H9 (cell line): ENCODE results near the gene NFASC. TPM values are rescaled to one million over a fixed set of nuclear protein-coding genes. Genes with fewer than 3 reads are reported as not detected.

ENCODE experiments used
- DNase-seq: peaks from one replicate; pipeline ENCODE4 v3.0.0-alpha.2; 2017
- H2AFZ ChIP-seq: one replicate; pipeline ENCODE4 v1.6.1; 2013; ENCODE audit warnings: mild to moderate bottlenecking, low read length, control low read depth, moderate library complexity
- H2AK5ac ChIP-seq: 2 replicates; pipeline ENCODE4 v1.6.1; 2013; ENCODE audit warnings: low read length, control low read depth, mixed read lengths; ENCODE audit not compliant: insufficient read length
- H2BK120ac ChIP-seq: one replicate; pipeline ENCODE4 v1.6.1; 2013; ENCODE audit warnings: low read depth, mild to moderate bottlenecking, low read length, control low read depth, inconsistent platforms; ENCODE audit not compliant: poor library complexity, severe bottlenecking
- H2BK12ac ChIP-seq: 2 replicates; pipeline ENCODE4 v1.6.1; 2013; ENCODE audit warnings: low read length, control low read depth, mixed read lengths, low read depth; ENCODE audit not compliant: insufficient read length
- H2BK15ac ChIP-seq: 2 replicates; pipeline ENCODE4 v1.6.1; 2013; ENCODE audit warnings: low read depth, low read length, control low read depth
- H2BK20ac ChIP-seq: one replicate; pipeline ENCODE4 v1.6.1; 2013; ENCODE audit warnings: low read depth, mild to moderate bottlenecking, low read length, control low read depth, inconsistent platforms; ENCODE audit not compliant: poor library complexity, severe bottlenecking
- H2BK5ac ChIP-seq: 2 replicates; pipeline ENCODE4 v1.6.1; 2013; ENCODE audit warnings: low read length, control low read depth, mixed read lengths; ENCODE audit not compliant: insufficient read length
- H3K14ac ChIP-seq: 2 replicates; pipeline ENCODE4 v1.6.1; 2013; ENCODE audit warnings: low read length, control low read depth; ENCODE audit not compliant: insufficient read depth
- H3K18ac ChIP-seq: 2 replicates; pipeline ENCODE4 v1.6.1; 2013; ENCODE audit warnings: low read depth, mild to moderate bottlenecking, mixed read lengths, low read length, control low read depth; ENCODE audit not compliant: insufficient read length
- H3K23ac ChIP-seq: 2 replicates; pipeline ENCODE4 v1.6.1; 2013; ENCODE audit warnings: low read length, control low read depth, mixed read lengths, low read depth; ENCODE audit not compliant: insufficient read length
- H3K23me2 ChIP-seq: 2 replicates; pipeline ENCODE4 v1.6.1; 2013; ENCODE audit warnings: low read depth, mild to moderate bottlenecking, mixed read lengths, low read length, control low read depth; ENCODE audit not compliant: insufficient read length, poor library complexity, severe bottlenecking
- H3K27ac ChIP-seq: 2 replicates; pipeline ENCODE4 v1.5.1; 2013; ENCODE audit warnings: low read length, control low read depth, mixed read lengths, low read depth; ENCODE audit not compliant: insufficient read length
- H3K27me3 ChIP-seq: 2 replicates; pipeline ENCODE4 v1.6.1; 2013; ENCODE audit warnings: low read length, control low read depth, inconsistent platforms; ENCODE audit not compliant: insufficient read depth
- H3K4ac ChIP-seq: 2 replicates; pipeline ENCODE4 v1.6.1; 2013; ENCODE audit warnings: low read depth, mild to moderate bottlenecking, control low read depth, inconsistent platforms, low read length, moderate library complexity
- H3K4me1 ChIP-seq: 2 replicates; pipeline ENCODE4 v1.6.1; 2013; ENCODE audit warnings: low read length, control low read depth, inconsistent platforms; ENCODE audit not compliant: insufficient read depth
- H3K4me2 ChIP-seq: 2 replicates; pipeline ENCODE4 v1.6.1; 2013; ENCODE audit warnings: low read length, control low read depth, mixed read lengths; ENCODE audit not compliant: insufficient read length, insufficient read depth
- H3K56ac ChIP-seq: 2 replicates; pipeline ENCODE4 v1.6.1; 2013; ENCODE audit warnings: low read depth, mild to moderate bottlenecking, mixed read lengths, low read length, control low read depth; ENCODE audit not compliant: insufficient read length
- H3K79me1 ChIP-seq: 2 replicates; pipeline ENCODE4 v1.6.1; 2013; ENCODE audit warnings: low read depth, mild to moderate bottlenecking, moderate library complexity, low read length, control low read depth, inconsistent platforms; ENCODE audit not compliant: insufficient read depth, poor library complexity, severe bottlenecking
- H3K79me2 ChIP-seq: 2 replicates; pipeline ENCODE4 v1.6.1; 2013; ENCODE audit warnings: low read length, control low read depth, inconsistent platforms; ENCODE audit not compliant: insufficient read depth
- H3K9ac ChIP-seq: 2 replicates; pipeline ENCODE4 v1.6.1; 2013; ENCODE audit warnings: low read length, control low read depth, mixed read lengths; ENCODE audit not compliant: insufficient read length; ENCODE audit errors: extremely low read depth
- H3K9me3 ChIP-seq: one replicate; pipeline ENCODE4 v1.6.1; 2013; ENCODE audit warnings: low read depth, low read length, inconsistent platforms; ENCODE audit not compliant: control insufficient read depth
- H3T11ph ChIP-seq: one replicate; pipeline ENCODE4 v1.6.1; 2013; ENCODE audit warnings: mild to moderate bottlenecking, low read length, control low read depth, inconsistent platforms
- H4K20me1 ChIP-seq: one replicate; pipeline ENCODE4 v1.6.1; 2013; ENCODE audit not compliant: control insufficient read depth, insufficient read length, insufficient read depth
- H4K5ac ChIP-seq: 2 replicates; pipeline ENCODE4 v1.6.1; 2013; ENCODE audit warnings: low read depth, mild to moderate bottlenecking, mixed read lengths, low read length, control low read depth; ENCODE audit not compliant: insufficient read length
- H4K8ac ChIP-seq: replicated peaks from 2 replicates; pipeline ENCODE4 v1.6.1; 2013; ENCODE audit warnings: low read length, control low read depth, mixed read lengths, low read depth; ENCODE audit not compliant: insufficient read length
- H4K91ac ChIP-seq: 2 replicates; pipeline ENCODE4 v1.6.1; 2013; ENCODE audit warnings: low read depth, mild to moderate bottlenecking, moderate library complexity, mixed read lengths, low read length, control low read depth; ENCODE audit not compliant: insufficient read length
- H3K27ac Mint-ChIP-seq, 3 experiments: 2 replicates in 2 of 3; 3 replicates in 1 of 3; pipeline ENCODE4 v1.8.0; 2020 to 2021; ENCODE audit warnings: mixed read lengths in 3 of 3, mild to moderate bottlenecking in 1 of 3, moderate library complexity in 1 of 3
- H3K27me3 Mint-ChIP-seq: 2 replicates; pipeline ENCODE4 v1.8.0; 2021; ENCODE audit warnings: low read depth, mild to moderate bottlenecking, moderate library complexity, mixed read lengths
- H3K36me3 Mint-ChIP-seq, 3 experiments: 2 replicates in 2 of 3; 3 replicates in 1 of 3; pipeline ENCODE4 v1.8.0; 2020 to 2021; ENCODE audit warnings: low read depth in 3 of 3, mixed read lengths in 3 of 3; ENCODE audit not compliant: insufficient read depth in 1 of 3
- H3K4me1 Mint-ChIP-seq, 2 experiments: 2 replicates each; pipeline ENCODE4 v1.8.0; 2020; ENCODE audit warnings: mixed read lengths in 2 of 2
- H3K4me3 Mint-ChIP-seq, 2 experiments: 2 replicates in 1 of 2; 3 replicates in 1 of 2; pipeline ENCODE4 v1.8.0; 2020 to 2021; ENCODE audit warnings: mild to moderate bottlenecking in 2 of 2, mixed read lengths in 2 of 2, moderate library complexity in 1 of 2
- H3K9me3 Mint-ChIP-seq, 2 experiments: 2 replicates in 1 of 2; 3 replicates in 1 of 2; pipeline ENCODE4 v1.8.0; 2020; ENCODE audit warnings: mild to moderate bottlenecking in 2 of 2, mixed read lengths in 2 of 2, moderate library complexity in 1 of 2
- CTCF ChIP-seq: fragments of 200-600 bp; sonication (generic); conservative IDR thresholded peaks from 3 replicates; pipeline ENCODE4 v1.8.0; 2021; ENCODE audit warnings: antibody characterized with exemption, mild to moderate bottlenecking
- WGBS: extraction: QIAGEN DNeasy Blood & Tissue Kit; methylation state at CpG from one replicate; pipeline ENCODE4 v1.1.7; 2013; ENCODE audit warnings: missing lambda C conversion rate, low lambda C conversion rate, mixed read lengths; ENCODE audit not compliant: insufficient read length; ENCODE audit errors: extremely low coverage; 5-methylcytosine and 5-hydroxymethylcytosine counted together
- total RNA-seq: library from RNA; stranded (reverse); gene quantifications from 2 replicates; pipeline ENCODE4 v1.2.1, GENCODE V29; 2021

Gene NFASC
- total RNA-seq, 1 experiment from 2014 or later = 5.0 TPM

GRCh38 chr1:204854286-204854685 is 16.4 kb upstream of the NFASC start:
- Mint-ChIP-seq H3K4me1 (peaks cover 11 to 13% of the 10 kb centered on the region in 2 experiments), H3K4me3 (no peak overlapping the region), H3K36me3 (no peaks in the 10 kb centered on the region), H3K27me3 (peaks cover 2% of the 10 kb centered on the region), H3K9me3 (no peaks in the 10 kb centered on the region), H3K27ac (no peak overlapping the region; a peak in 1 of 7 replicates)
- Histone ChIP-seq H3K9ac (no peak overlapping the region), H2BK12ac (no peak overlapping the region), H3K56ac (no peak overlapping the region), H2BK120ac (no peak overlapping the region), H2BK15ac (no peak overlapping the region), H2BK20ac (no peak overlapping the region), H3K18ac (no peak overlapping the region), H3K27me3 (no peaks in the 10 kb centered on the region), H3K79me2 (no peaks in the 10 kb centered on the region), H3K4me1 (peaks cover 2% of the 10 kb centered on the region; the same call in 1 of the 2 replicates), H2AK5ac (no peak overlapping the region), H3K79me1 (no peaks in the 10 kb centered on the region), H4K5ac (no peak overlapping the region), H2BK5ac (no peak overlapping the region), H3K4me2 (no peak overlapping the region), H4K20me1 (no peaks in the 10 kb centered on the region), H3K9me3 (no peaks in the 10 kb centered on the region), H3K4ac (no peak overlapping the region), H3K23ac (no peak overlapping the region), H4K8ac (no peak overlapping the region), H3K23me2 (no peaks in the 10 kb centered on the region), H3K14ac (no peak overlapping the region), H4K91ac (no peak overlapping the region), H2AFZ (no peak overlapping the region), H3K27ac (no peak overlapping the region), H3T11ph (no peak overlapping the region)
- no peak for DNase-seq
- no peak for TF ChIP-seq CTCF
- WGBS = no CpG with 5 or more reads among the region's 2 CpGs
